AG09309 (cell line): Measurements from ENCODE around the gene RCOR2.
A peak's percentile ranks its signal among the peaks of the same experiment; 100 is the strongest.

Experiments used
- DNase-seq: peaks from one replicate; pipeline ENCODE4 v3.0.0-alpha.2; 2010; ENCODE audit warnings: low read depth
- H3K4me3 ChIP-seq: 2 replicates; pipeline ENCODE4 v1.5.1; 2011; ENCODE audit warnings: mild to moderate bottlenecking, low read depth, low read length, moderate library complexity; ENCODE audit not compliant: control insufficient read depth
- TF ChIP-seq, protein P1 (sequence below): IDR thresholded peaks from 2 replicates; pipeline ENCODE4 v1.5.1; 2011; ENCODE audit warnings: mild to moderate bottlenecking, low read depth, low read length, inconsistent platforms; ENCODE audit not compliant: insufficient read depth, control insufficient read depth; ENCODE audit errors: missing control alignments

The RCOR2 gene

GRCh38 chr11:63929616-63930015 is 12.7 kb upstream of the RCOR2 start:
- TF ChIP-seq, protein P1, sequence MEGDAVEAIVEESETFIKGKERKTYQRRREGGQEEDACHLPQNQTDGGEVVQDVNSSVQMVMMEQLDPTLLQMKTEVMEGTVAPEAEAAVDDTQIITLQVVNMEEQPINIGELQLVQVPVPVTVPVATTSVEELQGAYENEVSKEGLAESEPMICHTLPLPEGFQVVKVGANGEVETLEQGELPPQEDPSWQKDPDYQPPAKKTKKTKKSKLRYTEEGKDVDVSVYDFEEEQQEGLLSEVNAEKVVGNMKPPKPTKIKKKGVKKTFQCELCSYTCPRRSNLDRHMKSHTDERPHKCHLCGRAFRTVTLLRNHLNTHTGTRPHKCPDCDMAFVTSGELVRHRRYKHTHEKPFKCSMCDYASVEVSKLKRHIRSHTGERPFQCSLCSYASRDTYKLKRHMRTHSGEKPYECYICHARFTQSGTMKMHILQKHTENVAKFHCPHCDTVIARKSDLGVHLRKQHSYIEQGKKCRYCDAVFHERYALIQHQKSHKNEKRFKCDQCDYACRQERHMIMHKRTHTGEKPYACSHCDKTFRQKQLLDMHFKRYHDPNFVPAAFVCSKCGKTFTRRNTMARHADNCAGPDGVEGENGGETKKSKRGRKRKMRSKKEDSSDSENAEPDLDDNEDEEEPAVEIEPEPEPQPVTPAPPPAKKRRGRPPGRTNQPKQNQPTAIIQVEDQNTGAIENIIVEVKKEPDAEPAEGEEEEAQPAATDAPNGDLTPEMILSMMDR: no peak
- no peak overlapping the region for H3K4me3 ChIP-seq
- DNase-seq: no peak

DNA sequence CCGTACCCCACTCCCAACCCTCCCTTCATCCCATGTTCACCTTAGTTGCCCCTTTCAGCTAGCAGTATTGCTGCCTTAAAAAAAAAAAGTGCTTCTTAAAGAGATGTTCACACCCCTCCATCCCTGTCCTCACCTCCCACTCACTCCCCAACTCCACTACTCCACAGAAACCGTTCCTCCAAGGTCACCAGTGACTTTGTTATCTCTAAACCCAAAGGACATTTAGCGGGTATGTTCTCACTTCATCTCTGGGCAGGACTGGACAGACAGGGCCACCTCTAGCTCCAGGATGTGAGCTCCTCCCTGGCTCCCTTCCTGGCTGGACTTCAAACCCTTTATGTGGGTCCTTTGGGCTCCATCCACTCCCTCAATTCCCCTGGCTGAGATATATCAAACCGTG is 6.4 kb upstream of the RCOR2 start:
- DNase-seq: no peak
- no peak overlapping the region for H3K4me3 ChIP-seq
- TF ChIP-seq, protein P1: no peak

GRCh38 chr11:63922673-63923192 is 5.8 kb upstream of the RCOR2 start:
- TF ChIP-seq, protein P1: no peak
- no peak for DNase-seq
- H3K4me3 ChIP-seq: no peak overlapping the region

DNA sequence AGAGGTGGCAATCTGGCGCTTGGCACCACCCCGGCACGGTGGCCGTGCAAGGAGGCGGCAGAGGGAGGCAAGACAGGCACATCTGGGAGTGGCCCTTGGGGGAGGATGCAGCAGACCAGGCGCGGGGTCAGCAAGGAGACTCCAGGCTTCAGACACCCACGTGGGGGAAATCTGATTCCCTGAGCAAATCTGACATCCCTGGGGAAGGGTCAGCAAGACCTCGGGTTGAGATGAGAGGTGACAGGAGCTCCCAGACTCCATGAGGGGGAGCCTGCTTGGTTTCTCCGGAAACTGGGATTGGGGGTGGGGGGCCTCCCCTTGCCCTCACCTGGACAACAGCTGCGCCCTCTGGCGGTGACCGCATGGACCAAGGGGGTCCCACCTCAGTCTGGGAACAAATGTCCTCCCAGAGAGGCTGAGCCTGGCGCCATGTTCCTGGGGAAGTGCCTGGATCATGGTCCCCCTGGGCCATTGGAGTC is 4.0 kb upstream of the RCOR2 start:
- TF ChIP-seq, protein P1: peak; percentile 32
- DNase-seq: no peak
- no peak overlapping the region for H3K4me3 ChIP-seq

DNA sequence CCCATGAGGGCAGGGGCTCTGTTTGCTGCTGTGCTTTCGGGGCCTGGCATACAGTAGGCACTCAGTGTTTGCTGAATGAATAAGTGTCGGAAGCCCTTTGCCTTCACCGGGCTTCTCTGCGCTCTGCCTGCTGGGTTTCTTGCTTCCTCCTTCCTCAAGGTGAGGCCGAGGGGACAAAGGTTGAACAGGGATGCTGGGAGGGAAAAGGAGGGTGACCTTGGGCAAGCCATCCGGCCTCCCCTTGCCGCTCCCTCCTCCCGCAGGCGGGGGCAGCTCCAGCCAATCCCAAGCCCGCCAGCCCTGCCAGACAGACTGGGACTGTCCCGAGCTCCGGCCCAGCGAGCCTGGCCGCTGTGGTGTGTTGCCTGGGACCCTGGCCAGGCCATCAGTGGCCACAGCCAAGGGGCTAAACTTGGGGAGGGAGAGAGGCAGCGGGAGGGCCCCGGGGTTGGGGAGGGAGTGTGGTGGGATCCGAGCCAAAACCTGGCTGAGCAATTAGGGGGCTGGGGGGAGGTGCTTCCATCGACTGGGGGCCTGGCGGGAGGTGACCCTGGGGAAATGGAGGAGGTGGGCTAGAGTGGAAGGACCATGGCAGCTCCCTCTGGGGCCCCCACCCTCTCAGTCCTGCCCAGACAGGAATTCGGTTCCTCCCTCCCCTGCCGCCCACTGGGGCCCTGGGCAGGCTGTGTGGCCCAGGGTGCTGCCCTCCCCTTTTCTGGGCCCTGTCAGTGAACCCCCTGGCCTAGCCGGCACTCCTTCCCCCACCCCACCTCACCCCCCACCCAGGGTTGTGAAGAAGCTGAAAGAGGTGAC is 3.4 kb upstream of the RCOR2 start:
- TF ChIP-seq, protein P1: no peak
- no peak overlapping the region for H3K4me3 ChIP-seq
- no peak for DNase-seq

GRCh38 chr11:63919267-63920125 is 2.5 kb upstream of the RCOR2 start:
- no peak for DNase-seq
- no peak overlapping the region for H3K4me3 ChIP-seq
- TF ChIP-seq, protein P1: no peak
